Epithelial cell of esophagus (primary cell): ENCODE results near the gene IGF2BP2.

Experiments used
- DNase-seq: peaks from one replicate; pipeline ENCODE4 v3.0.0; 2010; ENCODE audit warnings: low read depth
- H3K4me3 ChIP-seq: 2 replicates; pipeline ENCODE4 v1.5.1; 2011; ENCODE audit warnings: mild to moderate bottlenecking, low read length, control low read depth
- TF ChIP-seq, protein P1 (sequence below): IDR thresholded peaks from 2 replicates; pipeline ENCODE4 v1.5.1; 2011; ENCODE audit warnings: low read depth, mild to moderate bottlenecking, low read length, control low read depth, inconsistent platforms; ENCODE audit not compliant: insufficient read depth; ENCODE audit errors: missing control alignments

IGF2BP2 gene

GRCh38 chr3:185825006-185825638 is at the start of gene IGF2BP2:
TSS of gene IGF2BP2 (minus strand) at chr3:185825042. CDS start at chr3:185824960, 82 bp downstream.
- TF ChIP-seq, protein P1, sequence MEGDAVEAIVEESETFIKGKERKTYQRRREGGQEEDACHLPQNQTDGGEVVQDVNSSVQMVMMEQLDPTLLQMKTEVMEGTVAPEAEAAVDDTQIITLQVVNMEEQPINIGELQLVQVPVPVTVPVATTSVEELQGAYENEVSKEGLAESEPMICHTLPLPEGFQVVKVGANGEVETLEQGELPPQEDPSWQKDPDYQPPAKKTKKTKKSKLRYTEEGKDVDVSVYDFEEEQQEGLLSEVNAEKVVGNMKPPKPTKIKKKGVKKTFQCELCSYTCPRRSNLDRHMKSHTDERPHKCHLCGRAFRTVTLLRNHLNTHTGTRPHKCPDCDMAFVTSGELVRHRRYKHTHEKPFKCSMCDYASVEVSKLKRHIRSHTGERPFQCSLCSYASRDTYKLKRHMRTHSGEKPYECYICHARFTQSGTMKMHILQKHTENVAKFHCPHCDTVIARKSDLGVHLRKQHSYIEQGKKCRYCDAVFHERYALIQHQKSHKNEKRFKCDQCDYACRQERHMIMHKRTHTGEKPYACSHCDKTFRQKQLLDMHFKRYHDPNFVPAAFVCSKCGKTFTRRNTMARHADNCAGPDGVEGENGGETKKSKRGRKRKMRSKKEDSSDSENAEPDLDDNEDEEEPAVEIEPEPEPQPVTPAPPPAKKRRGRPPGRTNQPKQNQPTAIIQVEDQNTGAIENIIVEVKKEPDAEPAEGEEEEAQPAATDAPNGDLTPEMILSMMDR: no peak
- peak within 1 kb of the TSS; percentile 77 for H3K4me3 ChIP-seq
- peak; percentile 89 for DNase-seq

GRCh38 chr3:185874119-185874518 is 49.3 kb upstream of the IGF2BP2 start:
- no peak overlapping the region for H3K4me3 ChIP-seq
- TF ChIP-seq, protein P1: no peak

DNA sequence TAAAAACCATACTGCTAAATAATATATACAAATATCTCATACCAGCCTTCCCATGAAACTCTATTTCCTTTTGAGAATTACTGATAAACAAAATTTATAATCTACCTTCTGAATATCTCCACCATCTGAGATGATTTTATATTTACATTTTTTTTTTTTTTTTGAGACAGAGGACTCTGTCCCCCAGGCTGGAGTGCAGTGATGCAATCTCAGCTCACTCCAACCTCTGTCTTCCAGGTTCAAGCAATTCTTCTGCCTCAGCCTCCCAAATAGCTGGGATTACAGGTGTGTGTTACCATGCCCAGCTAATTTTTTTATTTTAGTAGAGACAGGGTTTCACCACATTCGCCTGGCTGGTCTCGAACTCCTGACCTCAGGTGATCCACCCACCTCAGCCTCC is 42.8 kb upstream of the IGF2BP2 start:
- TF ChIP-seq, protein P1: no peak
- no peak for DNase-seq
- no peak overlapping the region for H3K4me3 ChIP-seq

More at GRCh38 chr3:185874119-185874518, 49.3 kb upstream of the IGF2BP2 start:
- DNase-seq: no peak

GRCh38 chr3:185866995-185867394 is 42.2 kb upstream of the IGF2BP2 start:
- no peak for DNase-seq
- H3K4me3 ChIP-seq: no peak overlapping the region
- TF ChIP-seq, protein P1: no peak

DNA sequence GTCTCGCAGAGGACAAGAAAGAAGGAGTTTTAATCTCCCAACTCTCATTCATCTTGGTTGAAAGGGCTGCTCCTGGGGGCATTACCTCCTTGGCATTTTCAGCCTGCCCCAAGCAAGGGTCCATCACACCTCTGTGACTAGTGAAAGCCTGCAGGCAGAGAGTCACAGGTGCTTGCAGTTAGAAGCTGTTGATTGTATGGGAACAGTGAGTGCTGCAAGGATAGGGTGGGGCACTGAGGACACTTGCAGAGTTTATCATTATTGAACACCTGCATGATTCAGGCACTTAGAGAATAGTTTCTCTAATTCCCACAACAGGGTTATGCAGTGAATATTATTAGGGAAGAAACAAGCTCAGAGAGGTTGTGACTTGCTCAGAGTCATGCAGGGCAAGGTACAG is 41.7 kb upstream of the IGF2BP2 start:
- peak; percentile 42 for DNase-seq
- no peak overlapping the region for H3K4me3 ChIP-seq

GRCh38 chr3:185865247-185865646 is 40.4 kb upstream of the IGF2BP2 start:
- TF ChIP-seq, protein P1: no peak
- no peak overlapping the region for H3K4me3 ChIP-seq
- DNase-seq: no peak

More for the DNA sequence above, 41.7 kb upstream of the IGF2BP2 start:
- TF ChIP-seq, protein P1: no peak

DNA sequence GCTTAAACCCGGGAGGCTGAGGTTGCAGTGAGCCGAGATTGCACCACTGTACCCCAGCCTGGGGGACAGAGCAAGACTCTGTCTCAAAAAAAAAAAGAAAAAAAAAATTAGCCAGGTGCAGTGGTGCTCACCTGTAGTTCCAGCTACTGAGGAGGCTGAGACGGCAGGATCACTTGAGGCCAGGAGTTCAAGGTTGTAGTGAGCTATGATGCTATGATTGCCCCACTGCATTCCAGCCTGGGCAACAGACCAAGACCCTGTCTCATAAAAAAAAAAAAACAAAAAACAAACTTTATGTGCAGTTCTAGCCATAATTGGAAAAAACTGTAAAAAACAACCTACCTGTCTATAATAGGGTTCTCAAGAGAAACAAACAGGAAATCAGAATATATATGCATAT is 39.9 kb upstream of the IGF2BP2 start:
- TF ChIP-seq, protein P1: no peak
- no peak for DNase-seq
- H3K4me3 ChIP-seq: no peak overlapping the region
